GM23338 (cell line): Measurements from ENCODE around the gene BCAS3. TPM values are rescaled to one million over a fixed set of nuclear protein-coding genes. Genes with fewer than 3 reads are reported as not detected.
A peak's percentile ranks its signal among the peaks of the same experiment; 100 is the strongest.

Experiments
- ATAC-seq: fragments of 200-7000 bp; cut with Tn5 transposase; 3 replicates; pipeline ENCODE4 v1.9.1; 2020
- DNase-seq: peaks from one replicate; pipeline ENCODE4 v3.0.0-alpha.2; 2015; ENCODE audit warnings: low spot score
- H2AFZ ChIP-seq: fragments of 200-600 bp; sonication (generic); 2 replicates; pipeline ENCODE4 v1.8.0; 2016; ENCODE audit warnings: antibody characterized with exemption, mild to moderate bottlenecking, moderate library complexity
- H3F3A ChIP-seq: fragments of 200-600 bp; sonication (generic); replicated peaks from 2 replicates; pipeline ENCODE4 v1.8.0; 2017; ENCODE audit warnings: antibody characterized with exemption, mixed run types, low read depth
- H3K27ac ChIP-seq: fragments of 200-600 bp; sonication (generic); 2 replicates; pipeline ENCODE4 v1.6.1; 2016; ENCODE audit warnings: low read depth
- H3K27me3 ChIP-seq: fragments of 200-600 bp; sonication (generic); 2 replicates; pipeline ENCODE4 v1.8.0; 2016; ENCODE audit warnings: mild to moderate bottlenecking, mixed run types, moderate library complexity; ENCODE audit not compliant: insufficient read depth
- H3K36me3 ChIP-seq: fragments of 200-600 bp; sonication (generic); 2 replicates; pipeline ENCODE4 v1.8.0; 2016; ENCODE audit warnings: mild to moderate bottlenecking; ENCODE audit not compliant: insufficient read depth
- H3K4me1 ChIP-seq: fragments of 200-600 bp; sonication (generic); 2 replicates; pipeline ENCODE4 v1.8.0; 2016; ENCODE audit warnings: mild to moderate bottlenecking, moderate library complexity; ENCODE audit not compliant: insufficient read depth
- H3K4me2 ChIP-seq: fragments of 200-600 bp; sonication (generic); 2 replicates; pipeline ENCODE4 v1.7.1; 2017; ENCODE audit warnings: mixed run types
- H3K4me3 ChIP-seq: fragments of 200-600 bp; sonication (generic); 2 replicates; pipeline ENCODE4 v1.6.1; 2016; ENCODE audit warnings: mixed run types
- H3K79me2 ChIP-seq: fragments of 200-600 bp; sonication (generic); replicated peaks from 2 replicates; pipeline ENCODE4 v1.8.0; 2017; ENCODE audit warnings: mild to moderate bottlenecking; ENCODE audit not compliant: insufficient read depth
- H3K9me2 ChIP-seq: fragments of 200-600 bp; sonication (generic); 2 replicates; pipeline ENCODE4 v1.8.0; 2017; ENCODE audit not compliant: insufficient read depth
- H4K20me1 ChIP-seq: fragments of 200-600 bp; sonication (generic); replicated peaks from 2 replicates; pipeline ENCODE4 v1.8.0; 2017; ENCODE audit warnings: mild to moderate bottlenecking; ENCODE audit not compliant: insufficient read depth
- H3K27ac Mint-ChIP-seq: 2 replicates; pipeline ENCODE4 v1.8.0; 2020; ENCODE audit warnings: inconsistent platforms, mild to moderate bottlenecking, moderate library complexity, mixed read lengths
- H3K27me3 Mint-ChIP-seq: 3 replicates; pipeline ENCODE4 v1.8.0; 2022; ENCODE audit warnings: low read depth, mild to moderate bottlenecking, moderate library complexity, mixed read lengths, inconsistent platforms; ENCODE audit not compliant: insufficient read depth, poor library complexity
- H3K36me3 Mint-ChIP-seq: 3 replicates; pipeline ENCODE4 v1.8.0; 2021; ENCODE audit warnings: low read depth, mild to moderate bottlenecking, inconsistent platforms, moderate library complexity, mixed read lengths
- H3K4me1 Mint-ChIP-seq: 3 replicates; pipeline ENCODE4 v1.8.0; 2020; ENCODE audit warnings: mild to moderate bottlenecking, inconsistent platforms, mixed read lengths
- H3K4me3 Mint-ChIP-seq: 3 replicates; pipeline ENCODE4 v1.8.0; 2021; ENCODE audit warnings: moderate library complexity, mild to moderate bottlenecking, inconsistent platforms, mixed read lengths
- H3K9me3 Mint-ChIP-seq: 3 replicates; pipeline ENCODE4 v1.8.0; 2020; ENCODE audit warnings: moderate library complexity, mild to moderate bottlenecking, inconsistent platforms, mixed read lengths
- CREB1 ChIP-seq: fragments of 250-450 bp; sonication (Bioruptor Pico); IDR thresholded peaks from 2 replicates; pipeline ENCODE4 v1.5.0; 2020; ENCODE audit warnings: low read depth, mild to moderate bottlenecking, moderate library complexity
- EZH2 ChIP-seq: fragments of 200-600 bp; sonication (generic); IDR thresholded peaks from one replicate; pipeline ENCODE4 v1.8.0; 2017; ENCODE audit warnings: antibody characterized with exemption, mild to moderate bottlenecking, low read depth; ENCODE audit not compliant: unreplicated experiment
- EZH2phosphoT487 ChIP-seq: fragments of 200-600 bp; sonication (generic); IDR thresholded peaks from one replicate; pipeline ENCODE4 v1.8.1; 2018; ENCODE audit warnings: antibody characterized with exemption; ENCODE audit not compliant: unreplicated experiment
- JUNB ChIP-seq: IDR thresholded peaks from one replicate; pipeline ENCODE4 v1.6.1; 2016; ENCODE audit warnings: antibody characterized with exemption; ENCODE audit not compliant: unreplicated experiment
- NANOG ChIP-seq: IDR thresholded peaks from 2 replicates; pipeline ENCODE4 v1.6.1; 2016; ENCODE audit warnings: antibody characterized with exemption, borderline replicate concordance
- POLR2AphosphoS5 ChIP-seq: IDR thresholded peaks from 2 replicates; pipeline ENCODE4 v1.6.1; 2016; ENCODE audit warnings: antibody characterized with exemption, low read depth
- STAT1 ChIP-seq: IDR thresholded peaks from one replicate; pipeline ENCODE4 v1.6.1; 2016; ENCODE audit warnings: antibody characterized with exemption; ENCODE audit not compliant: unreplicated experiment
- ZNF114 ChIP-seq: fragments of 250-450 bp; sonication (Bioruptor Pico); IDR thresholded peaks from 2 replicates; pipeline ENCODE4 v1.5.0; 2020; ENCODE audit warnings: mild to moderate bottlenecking, moderate library complexity
- ZNF331 ChIP-seq: fragments of 250-450 bp; sonication (Bioruptor Pico); IDR thresholded peaks from 2 replicates; pipeline ENCODE4 v1.5.0; 2020; ENCODE audit warnings: low read depth, mild to moderate bottlenecking, moderate library complexity
- polyA plus RNA-seq: library from polyadenylated mRNA; unstranded; fragments of >200 nt; fragmentation: Nextera tagmentation; extraction: Ambion mirVana; gene quantifications from 2 replicates; pipeline ENCODE4 v1.2.1, GENCODE V29; 2016
- total RNA-seq: library from RNA; depleted of rRNA; stranded (reverse); fragments of >200 nt; shearing (Covaris generic); gene quantifications from 2 replicates; pipeline ENCODE4 v1.2.3, GENCODE V29; 2014
- TF ChIP-seq, protein P1 (sequence below): IDR thresholded peaks from one replicate; pipeline ENCODE4 v1.6.1; 2018; ENCODE audit warnings: antibody characterized with exemption; ENCODE audit not compliant: unreplicated experiment
- TF ChIP-seq, protein P2 (sequence below), 2 experiments: fragments of 200-600 bp in 1 of 2; sonication (generic) in 1 of 2; conservative IDR thresholded peaks; 2 replicates each; pipeline versions ENCODE4 v1.5.1 to v1.6.1; 2016 to 2017; ENCODE audit warnings: antibody characterized with exemption in 2 of 2, low read depth in 2 of 2, mild to moderate bottlenecking in 2 of 2, moderate library complexity in 1 of 2
- TF ChIP-seq, protein P3 (sequence below): fragments of 250-450 bp; sonication (Bioruptor Pico); IDR thresholded peaks from 2 replicates; pipeline ENCODE4 v1.5.0; 2020; ENCODE audit warnings: mild to moderate bottlenecking, moderate library complexity
- TF ChIP-seq, protein P4 (sequence below): IDR thresholded peaks from 2 replicates; pipeline ENCODE4 v1.6.1; 2016; ENCODE audit warnings: antibody characterized with exemption

The BCAS3 gene
- total and polyA plus RNA-seq, 2 experiments from 2014 or later: 8.2 to 28.0 TPM

DNA sequence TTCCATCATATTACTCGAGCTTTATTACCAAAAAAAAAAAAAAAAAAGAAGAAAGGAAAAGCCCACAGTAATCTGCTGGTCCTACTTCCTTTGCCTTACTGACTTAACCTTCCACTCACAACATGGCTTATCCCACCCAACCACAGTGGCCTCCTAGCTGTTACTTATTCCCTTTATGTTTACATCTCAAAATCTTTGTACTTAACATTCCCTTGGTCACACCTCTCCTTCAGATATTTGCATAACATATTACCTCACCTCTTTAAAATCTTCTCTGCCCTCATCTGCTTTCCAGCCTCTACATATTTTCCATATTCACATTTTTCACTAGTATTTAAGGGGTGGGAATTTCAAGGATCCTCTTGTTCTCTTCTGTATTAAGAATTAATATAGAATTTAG, 395.0 kb downstream of the BCAS3 start:
- DNase-seq: peak; percentile 4
- H3K36me3 ChIP-seq: no peaks in the 10 kb centered on the region
- H3K27ac Mint-ChIP-seq: no peak overlapping the region

More for the DNA sequence above, 395.0 kb downstream of the BCAS3 start:
- Histone ChIP-seq H3K4me3 (no peak overlapping the region), H3F3A (no peaks in the 10 kb centered on the region), H4K20me1 (no peaks in the 10 kb centered on the region), H3K4me1 (0 out of 2 replicates have a peak, but pooled peaks cover 4% of the 10 kb centered on the region), H3K27ac (no peak overlapping the region), H3K79me2 (no peaks in the 10 kb centered on the region), H3K9me2 (no peaks in the 10 kb centered on the region), H3K27me3 (no peaks in the 10 kb centered on the region), H3K4me2 (no peak overlapping the region), H2AFZ (no peak overlapping the region)
- Mint-ChIP-seq H3K9me3 (no peaks in the 10 kb centered on the region), H3K36me3 (no peaks in the 10 kb centered on the region), H3K4me3 (no peak overlapping the region), H3K27me3 (no peaks in the 10 kb centered on the region), H3K4me1 (peaks cover 6% of the 10 kb centered on the region)
- TF ChIP-seq, protein P1, sequence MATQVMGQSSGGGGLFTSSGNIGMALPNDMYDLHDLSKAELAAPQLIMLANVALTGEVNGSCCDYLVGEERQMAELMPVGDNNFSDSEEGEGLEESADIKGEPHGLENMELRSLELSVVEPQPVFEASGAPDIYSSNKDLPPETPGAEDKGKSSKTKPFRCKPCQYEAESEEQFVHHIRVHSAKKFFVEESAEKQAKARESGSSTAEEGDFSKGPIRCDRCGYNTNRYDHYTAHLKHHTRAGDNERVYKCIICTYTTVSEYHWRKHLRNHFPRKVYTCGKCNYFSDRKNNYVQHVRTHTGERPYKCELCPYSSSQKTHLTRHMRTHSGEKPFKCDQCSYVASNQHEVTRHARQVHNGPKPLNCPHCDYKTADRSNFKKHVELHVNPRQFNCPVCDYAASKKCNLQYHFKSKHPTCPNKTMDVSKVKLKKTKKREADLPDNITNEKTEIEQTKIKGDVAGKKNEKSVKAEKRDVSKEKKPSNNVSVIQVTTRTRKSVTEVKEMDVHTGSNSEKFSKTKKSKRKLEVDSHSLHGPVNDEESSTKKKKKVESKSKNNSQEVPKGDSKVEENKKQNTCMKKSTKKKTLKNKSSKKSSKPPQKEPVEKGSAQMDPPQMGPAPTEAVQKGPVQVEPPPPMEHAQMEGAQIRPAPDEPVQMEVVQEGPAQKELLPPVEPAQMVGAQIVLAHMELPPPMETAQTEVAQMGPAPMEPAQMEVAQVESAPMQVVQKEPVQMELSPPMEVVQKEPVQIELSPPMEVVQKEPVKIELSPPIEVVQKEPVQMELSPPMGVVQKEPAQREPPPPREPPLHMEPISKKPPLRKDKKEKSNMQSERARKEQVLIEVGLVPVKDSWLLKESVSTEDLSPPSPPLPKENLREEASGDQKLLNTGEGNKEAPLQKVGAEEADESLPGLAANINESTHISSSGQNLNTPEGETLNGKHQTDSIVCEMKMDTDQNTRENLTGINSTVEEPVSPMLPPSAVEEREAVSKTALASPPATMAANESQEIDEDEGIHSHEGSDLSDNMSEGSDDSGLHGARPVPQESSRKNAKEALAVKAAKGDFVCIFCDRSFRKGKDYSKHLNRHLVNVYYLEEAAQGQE: no peak
- TF ChIP-seq ZNF114 (CRISPR knock-in tag) (no peak), JUNB (no peak), ZNF331 (CRISPR knock-in tag) (no peak), STAT1 (no peak), EZH2phosphoT487 (no peak), POLR2AphosphoS5 (no peak), NANOG (no peak), CREB1 (no peak), EZH2 (no peak)
- TF ChIP-seq, protein P2, sequence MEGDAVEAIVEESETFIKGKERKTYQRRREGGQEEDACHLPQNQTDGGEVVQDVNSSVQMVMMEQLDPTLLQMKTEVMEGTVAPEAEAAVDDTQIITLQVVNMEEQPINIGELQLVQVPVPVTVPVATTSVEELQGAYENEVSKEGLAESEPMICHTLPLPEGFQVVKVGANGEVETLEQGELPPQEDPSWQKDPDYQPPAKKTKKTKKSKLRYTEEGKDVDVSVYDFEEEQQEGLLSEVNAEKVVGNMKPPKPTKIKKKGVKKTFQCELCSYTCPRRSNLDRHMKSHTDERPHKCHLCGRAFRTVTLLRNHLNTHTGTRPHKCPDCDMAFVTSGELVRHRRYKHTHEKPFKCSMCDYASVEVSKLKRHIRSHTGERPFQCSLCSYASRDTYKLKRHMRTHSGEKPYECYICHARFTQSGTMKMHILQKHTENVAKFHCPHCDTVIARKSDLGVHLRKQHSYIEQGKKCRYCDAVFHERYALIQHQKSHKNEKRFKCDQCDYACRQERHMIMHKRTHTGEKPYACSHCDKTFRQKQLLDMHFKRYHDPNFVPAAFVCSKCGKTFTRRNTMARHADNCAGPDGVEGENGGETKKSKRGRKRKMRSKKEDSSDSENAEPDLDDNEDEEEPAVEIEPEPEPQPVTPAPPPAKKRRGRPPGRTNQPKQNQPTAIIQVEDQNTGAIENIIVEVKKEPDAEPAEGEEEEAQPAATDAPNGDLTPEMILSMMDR (conservative IDR thresholded peaks at IDR 0.05; ENCODE audit: low read depth in 2 of 2): no peak
- TF ChIP-seq, protein P3, sequence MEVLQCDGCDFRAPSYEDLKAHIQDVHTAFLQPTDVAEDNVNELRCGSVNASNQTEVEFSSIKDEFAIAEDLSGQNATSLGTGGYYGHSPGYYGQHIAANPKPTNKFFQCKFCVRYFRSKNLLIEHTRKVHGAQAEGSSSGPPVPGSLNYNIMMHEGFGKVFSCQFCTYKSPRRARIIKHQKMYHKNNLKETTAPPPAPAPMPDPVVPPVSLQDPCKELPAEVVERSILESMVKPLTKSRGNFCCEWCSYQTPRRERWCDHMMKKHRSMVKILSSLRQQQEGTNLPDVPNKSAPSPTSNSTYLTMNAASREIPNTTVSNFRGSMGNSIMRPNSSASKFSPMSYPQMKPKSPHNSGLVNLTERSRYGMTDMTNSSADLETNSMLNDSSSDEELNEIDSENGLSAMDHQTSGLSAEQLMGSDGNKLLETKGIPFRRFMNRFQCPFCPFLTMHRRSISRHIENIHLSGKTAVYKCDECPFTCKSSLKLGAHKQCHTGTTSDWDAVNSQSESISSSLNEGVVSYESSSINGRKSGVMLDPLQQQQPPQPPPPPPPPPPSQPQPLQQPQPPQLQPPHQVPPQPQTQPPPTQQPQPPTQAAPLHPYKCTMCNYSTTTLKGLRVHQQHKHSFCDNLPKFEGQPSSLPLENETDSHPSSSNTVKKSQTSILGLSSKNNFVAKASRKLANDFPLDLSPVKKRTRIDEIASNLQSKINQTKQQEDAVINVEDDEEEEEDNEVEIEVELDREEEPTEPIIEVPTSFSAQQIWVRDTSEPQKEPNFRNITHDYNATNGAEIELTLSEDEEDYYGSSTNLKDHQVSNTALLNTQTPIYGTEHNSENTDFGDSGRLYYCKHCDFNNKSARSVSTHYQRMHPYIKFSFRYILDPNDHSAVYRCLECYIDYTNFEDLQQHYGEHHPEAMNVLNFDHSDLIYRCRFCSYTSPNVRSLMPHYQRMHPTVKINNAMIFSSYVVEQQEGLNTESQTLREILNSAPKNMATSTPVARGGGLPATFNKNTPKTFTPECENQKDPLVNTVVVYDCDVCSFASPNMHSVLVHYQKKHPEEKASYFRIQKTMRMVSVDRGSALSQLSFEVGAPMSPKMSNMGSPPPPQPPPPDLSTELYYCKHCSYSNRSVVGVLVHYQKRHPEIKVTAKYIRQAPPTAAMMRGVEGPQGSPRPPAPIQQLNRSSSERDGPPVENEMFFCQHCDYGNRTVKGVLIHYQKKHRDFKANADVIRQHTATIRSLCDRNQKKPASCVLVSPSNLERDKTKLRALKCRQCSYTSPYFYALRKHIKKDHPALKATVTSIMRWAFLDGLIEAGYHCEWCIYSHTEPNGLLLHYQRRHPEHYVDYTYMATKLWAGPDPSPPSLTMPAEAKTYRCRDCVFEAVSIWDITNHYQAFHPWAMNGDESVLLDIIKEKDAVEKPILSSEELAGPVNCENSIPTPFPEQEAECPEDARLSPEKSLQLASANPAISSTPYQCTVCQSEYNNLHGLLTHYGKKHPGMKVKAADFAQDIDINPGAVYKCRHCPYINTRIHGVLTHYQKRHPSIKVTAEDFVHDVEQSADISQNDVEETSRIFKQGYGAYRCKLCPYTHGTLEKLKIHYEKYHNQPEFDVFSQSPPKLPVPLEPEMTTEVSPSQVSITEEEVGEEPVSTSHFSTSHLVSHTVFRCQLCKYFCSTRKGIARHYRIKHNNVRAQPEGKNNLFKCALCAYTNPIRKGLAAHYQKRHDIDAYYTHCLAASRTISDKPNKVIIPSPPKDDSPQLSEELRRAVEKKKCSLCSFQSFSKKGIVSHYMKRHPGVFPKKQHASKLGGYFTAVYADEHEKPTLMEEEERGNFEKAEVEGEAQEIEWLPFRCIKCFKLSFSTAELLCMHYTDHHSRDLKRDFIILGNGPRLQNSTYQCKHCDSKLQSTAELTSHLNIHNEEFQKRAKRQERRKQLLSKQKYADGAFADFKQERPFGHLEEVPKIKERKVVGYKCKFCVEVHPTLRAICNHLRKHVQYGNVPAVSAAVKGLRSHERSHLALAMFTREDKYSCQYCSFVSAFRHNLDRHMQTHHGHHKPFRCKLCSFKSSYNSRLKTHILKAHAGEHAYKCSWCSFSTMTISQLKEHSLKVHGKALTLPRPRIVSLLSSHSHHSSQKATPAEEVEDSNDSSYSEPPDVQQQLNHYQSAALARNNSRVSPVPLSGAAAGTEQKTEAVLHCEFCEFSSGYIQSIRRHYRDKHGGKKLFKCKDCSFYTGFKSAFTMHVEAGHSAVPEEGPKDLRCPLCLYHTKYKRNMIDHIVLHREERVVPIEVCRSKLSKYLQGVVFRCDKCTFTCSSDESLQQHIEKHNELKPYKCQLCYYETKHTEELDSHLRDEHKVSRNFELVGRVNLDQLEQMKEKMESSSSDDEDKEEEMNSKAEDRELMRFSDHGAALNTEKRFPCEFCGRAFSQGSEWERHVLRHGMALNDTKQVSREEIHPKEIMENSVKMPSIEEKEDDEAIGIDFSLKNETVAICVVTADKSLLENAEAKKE (CRISPR knock-in tag): no peak
- TF ChIP-seq, protein P4, sequence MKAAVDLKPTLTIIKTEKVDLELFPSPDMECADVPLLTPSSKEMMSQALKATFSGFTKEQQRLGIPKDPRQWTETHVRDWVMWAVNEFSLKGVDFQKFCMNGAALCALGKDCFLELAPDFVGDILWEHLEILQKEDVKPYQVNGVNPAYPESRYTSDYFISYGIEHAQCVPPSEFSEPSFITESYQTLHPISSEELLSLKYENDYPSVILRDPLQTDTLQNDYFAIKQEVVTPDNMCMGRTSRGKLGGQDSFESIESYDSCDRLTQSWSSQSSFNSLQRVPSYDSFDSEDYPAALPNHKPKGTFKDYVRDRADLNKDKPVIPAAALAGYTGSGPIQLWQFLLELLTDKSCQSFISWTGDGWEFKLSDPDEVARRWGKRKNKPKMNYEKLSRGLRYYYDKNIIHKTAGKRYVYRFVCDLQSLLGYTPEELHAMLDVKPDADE: no peak
- ATAC-seq: no peak
